ENCODE measurements around the gene PTRH1. TPM values are rescaled to one million over a fixed set of nuclear protein-coding genes. Genes with fewer than 3 reads are reported as not detected.

Gene PTRH1
- polyA plus RNA-seq, 1 donor = 6.4 TPM

DNA sequence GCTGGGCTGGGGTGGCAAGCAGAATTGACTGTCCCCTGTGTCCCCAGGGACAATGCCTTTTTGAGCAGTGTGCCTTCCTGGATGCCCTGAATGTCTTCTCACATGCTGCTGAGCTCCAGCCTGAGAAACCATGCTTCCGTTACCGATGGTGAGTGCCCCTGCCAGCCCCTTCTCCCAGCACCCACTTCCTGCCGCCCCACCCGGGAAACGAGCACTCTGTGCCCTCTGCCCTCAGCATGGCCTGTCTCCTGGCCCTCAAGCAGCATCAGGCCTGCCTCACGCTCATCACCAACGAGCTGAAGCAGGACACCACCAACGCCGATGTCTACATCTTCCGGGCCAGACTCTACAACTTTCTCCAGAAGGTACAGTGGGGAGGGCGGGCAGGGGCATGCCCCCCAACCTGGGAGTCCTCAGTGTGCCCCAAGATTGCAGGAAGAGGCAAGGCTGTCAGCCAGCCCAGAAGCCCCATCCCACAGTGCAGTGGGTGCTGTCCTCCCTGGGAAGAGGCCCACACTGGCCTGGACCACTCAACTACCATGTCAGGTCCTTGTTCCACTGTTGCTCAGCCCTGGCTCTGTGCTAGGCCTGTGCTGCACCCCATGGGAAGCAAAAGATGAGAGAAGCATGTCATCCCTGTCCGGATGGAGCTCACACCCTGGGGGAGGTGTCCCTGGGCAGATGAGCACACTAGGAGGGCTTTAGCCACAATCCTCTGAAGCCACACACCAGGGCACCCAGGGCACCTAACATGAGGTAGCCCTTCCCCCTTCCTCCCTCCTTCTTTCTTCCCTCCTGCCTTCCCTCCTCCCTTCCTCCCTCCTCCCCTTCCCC, 4.8 kb upstream of the PTRH1 start:
- no peak for DNase-seq (ENCODE audit: low read depth)

- no peak for DNase-seq (ENCODE audit: low read depth)
Observed at GRCh38 chr9:127717766-127718165, 2.3 kb upstream of the PTRH1 start.

- DNase-seq (ENCODE audit: low read depth) = no peak
Observed at GRCh38 chr9:127716412-127716811, 949 bp upstream of the PTRH1 start.

GRCh38 chr9:127714951-127715469, 453 bp downstream of the PTRH1 start:
- no peak for DNase-seq (ENCODE audit: low read depth)

DNA sequence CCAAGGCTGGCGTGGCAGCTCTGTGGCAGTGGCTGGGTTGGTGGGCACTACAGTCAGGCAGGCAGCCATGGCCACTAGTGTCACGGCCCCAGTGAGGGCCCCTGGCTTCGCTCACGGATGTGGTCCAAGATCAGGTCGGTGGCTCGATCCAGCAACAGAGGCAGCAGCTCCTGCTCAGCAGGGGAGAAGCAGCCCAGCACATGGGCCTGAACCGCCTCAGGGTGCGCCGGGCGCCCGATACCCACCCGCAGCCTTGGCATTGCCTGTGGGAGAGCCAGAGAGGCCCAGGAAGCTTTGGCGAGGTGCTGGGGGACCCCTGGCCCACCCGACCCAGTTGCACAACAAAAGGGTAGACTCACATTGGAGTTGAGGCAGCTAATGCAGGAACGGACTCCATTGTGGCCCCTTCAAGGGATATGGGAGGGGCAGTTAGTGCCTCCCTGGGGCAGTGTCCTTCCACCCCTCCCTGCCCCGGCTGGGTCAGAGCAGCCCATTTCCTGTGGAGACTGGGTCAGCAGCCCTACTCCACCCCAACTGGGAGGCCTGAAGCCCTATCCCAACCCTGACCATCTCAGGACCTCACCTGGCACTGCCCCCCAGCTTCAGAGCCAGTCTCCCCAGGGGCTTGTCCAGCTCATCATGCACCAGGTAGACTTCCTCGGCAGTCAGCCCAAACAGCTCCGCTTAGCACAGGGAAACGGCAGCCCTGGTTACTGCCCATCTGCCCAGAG, 1.3 kb downstream of the PTRH1 start:
- no peak for DNase-seq (ENCODE audit: low read depth)

- no peak for DNase-seq (ENCODE audit: low read depth)
Observed at GRCh38 chr9:127712867-127713266, 2.6 kb downstream of the PTRH1 start.

DNA sequence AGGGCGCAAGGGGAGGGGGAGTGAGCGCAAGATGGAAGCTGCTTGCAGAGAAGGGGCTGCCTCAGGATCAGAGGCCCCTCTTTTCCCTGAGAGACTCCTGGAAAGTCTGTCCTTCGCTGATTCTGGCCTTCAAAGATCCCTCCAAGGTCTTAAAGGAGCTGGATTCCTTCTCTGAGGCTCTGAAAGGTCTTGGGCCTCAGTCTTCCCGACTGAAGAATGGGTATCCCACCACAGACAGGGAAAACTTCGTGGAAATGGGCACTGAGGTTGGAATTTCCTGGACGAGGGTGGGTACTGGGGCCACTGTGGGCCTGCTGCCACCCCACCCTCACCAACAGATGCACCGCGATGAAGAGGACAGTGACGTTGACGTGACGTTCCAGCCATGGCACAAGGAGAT, 3.1 kb downstream of the PTRH1 start:
- DNase-seq (ENCODE audit: low read depth) = no peak

- no peak for DNase-seq (ENCODE audit: low read depth)
Observed at GRCh38 chr9:127711831-127712274, 3.6 kb downstream of the PTRH1 start.

DNA sequence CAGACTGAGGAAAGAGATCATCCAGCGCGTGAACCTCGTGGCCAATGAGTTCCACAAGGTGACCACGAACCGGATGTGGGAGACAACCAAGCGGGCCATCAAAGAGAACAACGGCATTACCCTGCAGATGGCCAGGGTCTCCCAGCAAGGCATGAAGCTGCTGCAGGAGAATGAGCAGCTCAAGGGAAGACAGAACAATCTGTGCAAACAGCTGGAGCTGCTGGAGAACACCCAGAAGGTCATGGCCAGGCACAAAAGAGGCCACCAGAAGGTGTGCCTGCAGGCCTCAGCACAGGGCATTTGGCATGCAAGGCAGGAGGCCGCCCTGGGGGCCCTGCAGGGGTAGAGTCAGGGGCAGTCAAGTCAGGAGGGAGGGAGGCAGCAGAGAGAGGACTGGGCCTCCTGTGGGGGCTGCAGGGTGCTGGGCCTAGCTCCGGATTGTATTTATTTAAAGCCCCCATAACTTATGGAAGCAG, 4.2 kb downstream of the PTRH1 start:
- DNase-seq (ENCODE audit: low read depth) = no peak

GRCh38 chr9:127710204-127710783, 5.2 kb downstream of the PTRH1 start:
- DNase-seq (ENCODE audit: low read depth) = no peak

DNA sequence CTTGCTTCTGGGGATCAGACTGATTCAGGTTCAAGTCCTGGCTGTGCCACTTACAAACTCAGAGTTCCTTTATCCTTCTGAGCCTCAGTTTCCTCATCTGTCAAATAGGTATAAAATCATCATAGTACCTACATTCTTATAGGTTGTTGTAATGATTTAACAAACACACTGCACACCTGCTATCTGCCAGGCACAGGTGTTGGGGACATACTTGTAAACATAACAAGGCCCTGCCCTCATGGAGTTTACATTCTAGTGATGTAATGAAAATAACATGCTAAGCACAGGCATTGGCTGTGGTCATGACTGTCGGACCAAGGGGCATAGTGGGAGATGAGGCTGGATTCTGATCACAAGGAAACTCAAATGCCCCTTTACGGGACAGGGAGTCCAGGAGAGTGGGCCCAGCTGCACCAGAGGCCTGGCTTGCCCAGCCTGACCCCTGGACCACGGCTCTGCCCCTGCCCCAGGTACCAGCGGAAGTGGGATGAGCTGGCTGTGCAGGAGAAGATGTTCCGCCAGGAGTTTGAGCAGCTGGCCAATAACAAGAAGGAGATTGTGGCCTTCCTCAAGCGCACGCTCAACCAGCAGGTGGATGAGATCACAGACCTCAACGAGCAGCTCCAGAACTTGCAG, 6.4 kb downstream of the PTRH1 start:
- DNase-seq (ENCODE audit: low read depth) = no peak

- DNase-seq (ENCODE audit: low read depth) = no peak
Observed at GRCh38 chr9:127707766-127708165, 7.7 kb downstream of the PTRH1 start.

- DNase-seq (ENCODE audit: low read depth) = no peak
Observed at GRCh38 chr9:127706836-127707241, 8.6 kb downstream of the PTRH1 start, which contains the start of gene CFAP157. TSS of gene CFAP157 (plus strand) at chr9:127706988. CDS start at chr9:127707032, 44 bp downstream.

- DNase-seq (ENCODE audit: low read depth) = no peak
Observed at GRCh38 chr9:127705577-127706379, 9.7 kb downstream of the PTRH1 start.

- no peak for DNase-seq (ENCODE audit: low read depth)
Observed at GRCh38 chr9:127703289-127703946, 12.0 kb downstream of the PTRH1 start.

DNA sequence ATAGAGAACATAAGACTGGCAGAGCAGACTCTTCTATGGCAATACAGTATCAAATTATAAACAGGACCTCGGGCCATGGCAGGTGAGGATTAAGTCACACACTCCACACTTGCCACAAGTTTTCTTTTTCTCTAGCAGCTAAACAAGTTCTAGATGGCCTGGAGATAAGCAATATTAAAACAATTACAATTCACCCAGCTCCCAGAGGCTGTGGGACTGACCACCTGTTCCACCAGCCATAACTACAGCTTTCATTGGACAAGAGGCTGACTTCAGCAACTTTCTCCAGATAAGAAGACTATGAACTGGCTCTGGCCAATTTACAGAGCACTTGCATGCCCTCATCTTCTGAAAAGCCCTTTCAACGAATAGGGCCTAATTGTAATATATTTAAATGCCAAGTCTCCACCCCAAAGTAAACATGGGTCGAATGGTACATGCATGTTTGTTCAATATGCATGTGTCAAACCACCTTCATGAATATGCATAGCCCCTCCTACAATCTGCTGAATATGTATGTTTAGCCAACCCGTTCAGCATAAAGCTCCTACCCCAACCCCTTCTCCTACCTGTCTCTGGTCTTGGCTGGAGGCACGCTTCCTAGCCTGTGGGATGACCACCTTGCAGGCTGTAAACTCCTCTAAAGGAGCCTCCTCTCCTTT, 14.7 kb downstream of the PTRH1 start:
- no peak for DNase-seq (ENCODE audit: low read depth)

DNA sequence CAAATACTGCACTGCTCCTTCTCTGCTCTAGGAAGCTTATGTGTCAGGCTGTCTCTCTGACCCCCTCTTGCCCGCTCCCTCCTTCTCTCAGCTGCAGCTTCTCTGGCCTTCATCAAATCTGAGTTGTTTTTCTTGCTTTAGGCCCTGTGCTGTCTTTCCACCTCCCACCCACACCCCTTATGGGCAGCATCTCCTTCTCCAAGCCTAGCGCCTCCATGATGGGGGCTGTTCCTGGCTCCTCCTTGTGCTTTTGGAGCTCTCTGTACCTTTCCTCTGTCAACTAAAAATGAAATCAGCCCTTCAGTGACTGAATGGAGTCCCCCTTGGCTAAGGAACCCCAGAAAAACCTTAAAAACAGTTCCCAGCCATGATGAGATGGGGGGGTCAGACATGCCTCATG, 15.3 kb downstream of the PTRH1 start:
- no peak for DNase-seq (ENCODE audit: low read depth)

DNA sequence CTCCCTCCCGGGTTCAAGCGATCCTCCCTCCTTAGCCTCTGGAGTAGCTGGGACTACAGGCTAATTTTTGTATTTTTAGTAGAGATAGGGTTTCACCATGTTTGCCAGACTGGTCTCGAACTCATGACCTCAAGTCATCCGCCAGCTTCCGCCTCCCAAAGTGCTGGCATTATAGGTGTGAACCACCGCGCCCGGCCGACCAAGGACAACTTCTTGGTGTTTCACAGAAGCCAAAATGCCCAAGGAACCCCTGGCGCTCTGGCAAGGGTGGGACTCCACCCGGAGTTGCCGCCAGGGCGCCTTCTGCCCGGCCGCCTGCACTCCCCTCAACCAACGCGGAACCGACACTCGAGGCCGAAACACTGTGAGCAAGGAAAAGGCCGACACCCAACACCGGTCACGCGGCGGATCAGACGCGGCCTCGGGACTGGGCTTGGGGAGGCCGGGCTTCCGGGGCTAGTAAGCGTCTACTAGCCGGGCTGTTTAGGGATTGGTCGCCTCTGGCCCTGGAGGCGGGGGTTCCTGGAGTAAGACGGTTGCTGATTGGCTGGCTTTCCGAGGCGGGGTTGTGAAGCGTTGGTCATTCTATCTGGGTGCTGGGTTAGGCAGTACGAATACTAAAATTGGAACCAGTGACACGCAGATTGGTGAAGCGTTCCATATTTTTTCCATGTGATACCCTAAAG, 16.3 kb downstream of the PTRH1 start:
- peak; percentile 94 for DNase-seq (ENCODE audit: low read depth)

DNA sequence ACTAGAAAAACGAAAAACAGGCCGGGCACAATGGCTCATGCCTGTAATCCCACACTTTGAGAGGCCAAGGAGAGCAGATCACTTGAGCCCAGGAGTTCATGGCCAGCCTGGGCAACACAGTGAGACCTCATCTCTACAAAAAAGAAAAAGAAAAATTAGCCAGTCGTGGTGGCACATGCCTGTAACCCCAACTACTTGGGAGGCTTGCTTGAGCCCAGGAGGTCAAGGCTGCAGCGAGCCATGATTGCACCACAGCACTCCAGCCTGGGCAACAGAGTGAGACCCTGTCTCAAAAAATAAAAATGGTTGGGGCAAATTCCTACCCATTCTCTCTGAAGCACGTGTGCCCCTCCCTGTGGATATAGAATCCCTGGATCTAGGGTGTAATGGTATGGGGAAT, 17.1 kb downstream of the PTRH1 start:
- DNase-seq (ENCODE audit: low read depth) = no peak

Measured in forelimb muscle (tissue), 1 donor.